Left renal pelvis (tissue), 4 donors: ENCODE data around the gene SUGP1. TPM values are rescaled to one million over a fixed set of nuclear protein-coding genes. Genes with fewer than 3 reads are reported as not detected.

Experiments used
- DNase-seq, 4 donors: peaks; one replicate each; pipeline ENCODE4 v3.0.0-alpha.2; 2013; ENCODE audit warnings: low read depth in 4 of 4, low spot score in 3 of 4
- polyA plus RNA-seq, 4 donors: library from polyadenylated mRNA; unstranded; fragments of 120-200 nt; gene quantifications; one replicate each; pipeline ENCODE4 v1.2.1, GENCODE V29; 2013; ENCODE audit not compliant: insufficient read length in 4 of 4

The SUGP1 gene
- polyA plus RNA-seq, 4 donors, result 34.7 to 63.1 (median 56.2) TPM

DNA sequence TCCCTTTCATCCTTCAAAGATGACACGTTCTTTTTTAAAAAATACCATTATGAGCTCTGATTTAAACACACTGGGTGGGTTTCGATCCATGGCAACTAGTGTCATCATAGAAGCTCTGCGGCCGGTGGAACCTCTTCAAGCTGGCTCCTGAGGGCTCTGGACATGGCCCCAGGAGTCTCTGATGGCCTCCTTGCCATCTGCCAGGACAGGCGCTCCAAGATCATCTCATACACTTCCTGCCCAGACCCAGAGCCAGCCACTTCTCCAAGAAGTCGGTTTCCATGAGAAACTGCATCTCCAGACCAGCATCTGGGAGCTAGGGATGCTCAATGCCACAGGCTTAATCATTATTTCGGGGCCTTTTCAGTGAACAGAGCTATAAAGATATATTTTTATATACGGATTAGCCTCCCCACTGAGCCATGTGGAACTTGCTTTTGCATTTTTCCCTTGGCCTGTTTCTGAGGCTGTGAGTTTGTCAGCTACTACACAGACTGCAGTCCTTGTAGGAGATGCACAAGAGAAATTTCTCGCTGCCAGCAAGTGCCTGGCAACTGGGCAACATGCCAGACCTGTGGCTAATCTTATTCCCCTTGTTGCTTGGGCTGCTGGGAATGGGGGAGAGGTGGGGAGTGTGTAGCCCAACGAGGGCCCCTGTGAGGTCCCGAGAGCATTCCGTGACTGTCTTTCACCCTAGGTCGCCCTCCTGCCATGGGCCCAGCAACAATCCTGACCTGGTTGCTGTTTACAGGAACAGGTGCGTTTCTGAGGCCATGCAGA lies 15.9 kb downstream of the SUGP1 start:
- no peak for DNase-seq

DNA sequence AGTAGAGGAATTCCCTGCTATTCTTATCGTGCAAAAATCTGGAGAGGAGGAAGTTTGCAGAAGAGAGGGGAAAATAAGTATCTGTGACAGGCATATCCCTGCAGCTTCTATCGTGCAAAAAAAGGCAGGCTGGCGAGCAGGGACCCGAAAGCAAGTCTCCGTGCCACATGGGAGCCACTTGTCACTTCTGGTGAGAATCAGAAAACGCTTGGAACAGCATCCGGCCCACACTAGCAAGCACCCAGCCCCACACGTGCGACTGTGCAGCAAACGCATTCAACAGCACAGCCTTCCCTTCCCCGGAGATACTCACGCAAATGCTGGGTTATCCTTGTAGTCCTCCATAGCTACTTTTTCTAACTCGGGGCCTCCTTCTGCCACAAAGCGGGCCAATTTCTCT lies 16.9 kb downstream of the SUGP1 start:
- DNase-seq, result no peak

GRCh38 chr19:19300613-19301012 lies 19.7 kb downstream of the SUGP1 start:
- DNase-seq, result no peak

DNA sequence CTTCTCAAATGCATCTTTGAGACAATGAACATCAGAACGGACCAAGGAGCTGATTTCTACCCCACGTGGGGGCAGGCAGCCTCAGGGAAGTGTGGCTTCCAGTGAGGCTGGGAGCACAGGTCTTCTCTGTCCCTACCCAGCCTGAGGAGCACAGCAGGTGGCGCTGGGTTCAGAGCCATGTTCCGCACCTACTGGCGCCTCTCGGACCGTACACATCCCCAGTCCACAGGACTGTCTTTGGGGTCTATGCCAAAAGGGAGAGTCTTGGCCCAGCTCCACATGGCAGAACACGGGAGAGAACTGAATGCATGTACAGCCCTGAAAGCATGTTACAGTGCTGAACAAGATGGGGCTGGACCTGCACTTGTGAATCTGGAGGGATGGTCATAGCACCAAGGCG lies 22.6 kb downstream of the SUGP1 start:
- DNase-seq, result no peak

- DNase-seq, result no peak
Observed at GRCh38 chr19:19296953-19297689, 23.2 kb downstream of the SUGP1 start.

GRCh38 chr19:19294914-19295313 lies 25.4 kb downstream of the SUGP1 start:
- no peak for DNase-seq

GRCh38 chr19:19292607-19293006 lies 27.7 kb downstream of the SUGP1 start:
- no peak for DNase-seq

GRCh38 chr19:19285686-19286085 lies 34.6 kb downstream of the SUGP1 start:
- DNase-seq, result no peak

- no peak for DNase-seq
Observed at GRCh38 chr19:19280561-19280960, 39.7 kb downstream of the SUGP1 start.

DNA sequence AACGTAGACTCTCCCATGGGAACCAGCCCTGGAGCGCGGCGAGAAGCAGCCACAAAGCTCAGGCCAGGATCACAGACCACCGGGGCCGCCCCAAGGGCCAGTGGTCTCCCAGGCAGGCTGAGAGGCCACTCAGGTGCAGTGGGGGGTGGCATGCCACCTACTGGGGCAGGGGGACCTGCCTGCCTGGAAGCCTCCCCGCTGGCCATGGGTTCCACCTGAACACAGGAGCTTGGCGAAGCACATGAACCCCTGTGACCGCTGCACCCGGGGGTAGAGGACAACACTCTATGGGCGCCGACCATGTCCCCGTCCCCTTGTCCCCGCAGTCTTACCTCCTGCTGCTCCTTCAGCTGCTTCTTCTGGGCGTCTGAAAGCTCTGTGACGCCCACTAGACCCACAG lies 40.5 kb downstream of the SUGP1 start:
- DNase-seq, result no peak

- no peak for DNase-seq
Observed at GRCh38 chr19:19279062-19279612, 41.2 kb downstream of the SUGP1 start.

GRCh38 chr19:19278315-19278714 lies 42.0 kb downstream of the SUGP1 start:
- DNase-seq, result no peak

- no peak for DNase-seq
Observed at GRCh38 chr19:19276851-19277250, 43.5 kb downstream of the SUGP1 start.

- DNase-seq, result no peak
Observed at GRCh38 chr19:19276386-19276785, 43.9 kb downstream of the SUGP1 start.

GRCh38 chr19:19274716-19275565 lies 45.4 kb downstream of the SUGP1 start:
- no peak for DNase-seq

GRCh38 chr19:19274146-19274545 lies 46.2 kb downstream of the SUGP1 start:
- DNase-seq, result no peak

GRCh38 chr19:19271828-19272599 lies 48.3 kb downstream of the SUGP1 start:
- no peak for DNase-seq

GRCh38 chr19:19270749-19271571 lies 49.3 kb downstream of the SUGP1 start:
- no peak for DNase-seq

DNA sequence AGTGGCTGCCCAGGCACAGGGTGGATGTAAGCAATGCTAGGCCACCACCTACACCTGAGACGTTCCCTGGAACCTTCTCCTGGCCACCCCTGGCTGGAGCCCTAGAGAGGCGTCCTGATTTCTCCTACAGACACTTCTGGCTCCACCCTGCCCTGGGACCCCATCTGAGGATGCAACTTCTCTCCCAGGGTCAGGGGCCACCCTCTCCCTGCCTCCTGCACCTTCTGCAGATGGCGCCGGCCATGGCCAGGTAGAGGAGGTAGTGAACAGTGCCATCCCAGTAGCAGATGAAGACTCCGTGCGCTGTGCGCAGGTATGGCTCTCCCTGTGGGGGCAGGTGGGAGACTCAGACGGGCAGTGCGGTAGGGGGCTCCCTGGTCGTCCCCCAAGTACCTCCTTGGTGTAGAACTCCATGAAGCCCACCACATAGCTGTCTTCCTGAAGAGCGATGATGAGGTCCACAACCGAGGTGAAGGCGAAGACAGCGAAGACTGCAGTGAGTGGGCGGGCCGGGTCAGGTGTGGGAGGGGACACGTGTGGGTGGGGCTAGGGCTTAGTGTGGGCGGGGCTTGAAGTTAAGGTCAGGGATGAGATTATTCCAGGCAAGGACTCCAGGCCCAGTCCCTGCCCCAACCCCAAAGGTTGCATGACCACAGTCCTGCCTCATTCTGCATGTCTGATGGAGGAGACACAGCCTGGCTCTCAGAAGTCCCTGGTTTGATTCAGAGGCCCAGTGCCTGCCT lies 50.2 kb downstream of the SUGP1 start:
- no peak for DNase-seq
